ENCODE measurements around the gene DUSP16. TPM values are rescaled to one million over a fixed set of nuclear protein-coding genes. Genes with fewer than 3 reads are reported as not detected.

DUSP16 gene
- total RNA-seq, 1 experiment from 2014 or later = 5.3 TPM

GRCh38 chr12:12543959-12544358, 18.7 kb downstream of the DUSP16 start:
- no peak for DNase-seq
- Histone ChIP-seq H3K4me1 (peaks cover 11% of the 10 kb centered on the region), H3K9me3 (replicated peaks) (no peaks in the 10 kb centered on the region), H3K27me3 (no peaks in the 10 kb centered on the region), H3K36me3 (no peaks in the 10 kb centered on the region), H3K4me3 (no peak overlapping the region), H3K27ac (no peak overlapping the region)

GRCh38 chr12:12542964-12543363, 19.7 kb downstream of the DUSP16 start:
- Histone ChIP-seq H3K27ac (no peak overlapping the region), H3K4me1 (peaks cover 2% of the 10 kb centered on the region), H3K9me3 (replicated peaks) (no peaks in the 10 kb centered on the region), H3K4me3 (no peak overlapping the region), H3K27me3 (no peaks in the 10 kb centered on the region), H3K36me3 (no peaks in the 10 kb centered on the region)
- DNase-seq = no peak

GRCh38 chr12:12542286-12542685, 20.4 kb downstream of the DUSP16 start:
- H3K27me3 ChIP-seq = no peaks in the 10 kb centered on the region
- no peak for DNase-seq
- no peak overlapping the region for H3K27ac ChIP-seq
- no peaks in the 10 kb centered on the region for H3K4me1 ChIP-seq
- H3K9me3 ChIP-seq (replicated peaks) = no peaks in the 10 kb centered on the region
- no peak overlapping the region for H3K4me3 ChIP-seq
- no peaks in the 10 kb centered on the region for H3K36me3 ChIP-seq

GRCh38 chr12:12541782-12542181, 20.9 kb downstream of the DUSP16 start:
- Histone ChIP-seq H3K27ac (no peak overlapping the region), H3K27me3 (no peaks in the 10 kb centered on the region), H3K36me3 (no peaks in the 10 kb centered on the region), H3K9me3 (replicated peaks) (no peaks in the 10 kb centered on the region), H3K4me3 (no peak overlapping the region), H3K4me1 (no peaks in the 10 kb centered on the region)
- no peak for DNase-seq

- H3K27ac ChIP-seq = no peak overlapping the region
- H3K4me1 ChIP-seq = no peaks in the 10 kb centered on the region
- H3K9me3 ChIP-seq (replicated peaks) = no peaks in the 10 kb centered on the region
- no peaks in the 10 kb centered on the region for H3K27me3 ChIP-seq
- DNase-seq = no peak
- no peaks in the 10 kb centered on the region for H3K36me3 ChIP-seq
- no peak overlapping the region for H3K4me3 ChIP-seq
Measured at GRCh38 chr12:12540261-12541013, 22.2 kb downstream of the DUSP16 start.

GRCh38 chr12:12539028-12539810, 23.4 kb downstream of the DUSP16 start:
- H3K4me1 ChIP-seq = peaks cover 4% of the 10 kb centered on the region
- DNase-seq = no peak
- no peak overlapping the region for H3K4me3 ChIP-seq
- H3K27me3 ChIP-seq = no peaks in the 10 kb centered on the region
- H3K9me3 ChIP-seq (replicated peaks) = no peaks in the 10 kb centered on the region
- H3K27ac ChIP-seq = no peak overlapping the region
- H3K36me3 ChIP-seq = no peaks in the 10 kb centered on the region

- H3K27me3 ChIP-seq = no peaks in the 10 kb centered on the region
- H3K36me3 ChIP-seq = no peaks in the 10 kb centered on the region
- no peaks in the 10 kb centered on the region for H3K9me3 ChIP-seq (replicated peaks)
- DNase-seq = no peak
- no peak overlapping the region for H3K27ac ChIP-seq
- no peak overlapping the region for H3K4me3 ChIP-seq
- peaks cover 11% of the 10 kb centered on the region for H3K4me1 ChIP-seq
Measured at GRCh38 chr12:12538535-12538934, 24.1 kb downstream of the DUSP16 start.

GRCh38 chr12:12537421-12537820, 25.2 kb downstream of the DUSP16 start:
- Histone ChIP-seq H3K27ac (no peak overlapping the region), H3K36me3 (no peaks in the 10 kb centered on the region), H3K9me3 (replicated peaks) (no peaks in the 10 kb centered on the region), H3K4me1 (peaks cover 17% of the 10 kb centered on the region), H3K4me3 (no peak overlapping the region), H3K27me3 (no peaks in the 10 kb centered on the region)
- DNase-seq = no peak

GRCh38 chr12:12534975-12535374, 27.7 kb downstream of the DUSP16 start:
- Histone ChIP-seq H3K9me3 (replicated peaks) (no peaks in the 10 kb centered on the region), H3K36me3 (no peaks in the 10 kb centered on the region; the same call in 1 of the 2 replicates), H3K27me3 (no peaks in the 10 kb centered on the region), H3K4me1 (peaks cover 17% of the 10 kb centered on the region), H3K4me3 (no peak overlapping the region), H3K27ac (no peak overlapping the region)
- DNase-seq = no peak

- Histone ChIP-seq H3K9me3 (replicated peaks) (no peaks in the 10 kb centered on the region), H3K36me3 (no peaks in the 10 kb centered on the region; the same call in 1 of the 2 replicates), H3K27me3 (no peaks in the 10 kb centered on the region), H3K27ac (no peak overlapping the region), H3K4me1 (peaks cover 17% of the 10 kb centered on the region), H3K4me3 (no peak overlapping the region)
- peak; percentile 14 to 29 for DNase-seq
Measured at GRCh38 chr12:12534166-12534866, 28.3 kb downstream of the DUSP16 start.

GRCh38 chr12:12533238-12533829, 29.3 kb downstream of the DUSP16 start:
- no peak overlapping the region for H3K4me3 ChIP-seq
- no peaks in the 10 kb centered on the region for H3K27me3 ChIP-seq
- peak; percentile 88 to 92 for DNase-seq
- H3K4me1 ChIP-seq = peaks cover 17% of the 10 kb centered on the region
- no peaks in the 10 kb centered on the region; the same call in 1 of the 2 replicates for H3K36me3 ChIP-seq
- H3K9me3 ChIP-seq (replicated peaks) = no peaks in the 10 kb centered on the region
- H3K27ac ChIP-seq = peak overlapping the region; percentile 20; the same call in 1 of the 2 replicates

GRCh38 chr12:12531194-12531593, 31.5 kb downstream of the DUSP16 start:
- no peak overlapping the region for H3K4me3 ChIP-seq
- DNase-seq = no peak
- no peak overlapping the region for H3K27ac ChIP-seq
- peaks cover 17% of the 10 kb centered on the region for H3K4me1 ChIP-seq
- no peaks in the 10 kb centered on the region for H3K9me3 ChIP-seq (replicated peaks)
- no peaks in the 10 kb centered on the region; the same call in 1 of the 2 replicates for H3K36me3 ChIP-seq
- no peaks in the 10 kb centered on the region for H3K27me3 ChIP-seq

- Histone ChIP-seq H3K27ac (no peak overlapping the region), H3K4me3 (no peak overlapping the region)
- no peak for DNase-seq
Measured at GRCh38 chr12:12529783-12530421, 32.8 kb downstream of the DUSP16 start.

More at GRCh38 chr12:12529783-12530421, 32.8 kb downstream of the DUSP16 start:
- no peaks in the 10 kb centered on the region for H3K27me3 ChIP-seq
- H3K36me3 ChIP-seq = no peaks in the 10 kb centered on the region; the same call in 1 of the 2 replicates
- no peaks in the 10 kb centered on the region for H3K9me3 ChIP-seq (replicated peaks)
- H3K4me1 ChIP-seq = peaks cover 17% of the 10 kb centered on the region
